CD4-positive, alpha-beta T cell treated with Interleukin-10 for 1 hour (primary cell): ENCODE data around the gene NSDHL.
"Not testable (repeated sequence)": the region's sequence is repeated elsewhere in the genome, so short reads cannot be mapped to it uniquely, and the experiment has no call there.

Experiments
- DNase-seq: peaks from one replicate; pipeline ENCODE4 v3.0.0-alpha.2; 2020

Gene NSDHL

GRCh38 chrX:152895724-152896420, 65.0 kb downstream of the NSDHL start:
- no peak for DNase-seq

GRCh38 chrX:152896450-152896849, 65.6 kb downstream of the NSDHL start:
- no peak for DNase-seq

GRCh38 chrX:152897222-152898131, 66.6 kb downstream of the NSDHL start, which contains the start of gene ZNF185:
ZNF185 (plus strand) TSS chrX:152898067; CDS start chrX:152914490, 16,423 bp downstream.
- DNase-seq: no peak

- DNase-seq: no peak
These were observed 67.6 kb downstream of the NSDHL start for GRCh38 chrX:152898442-152898841.

- no peak for DNase-seq
These were observed 68.4 kb downstream of the NSDHL start for GRCh38 chrX:152899111-152899873.

GRCh38 chrX:152899874-152900719, 69.2 kb downstream of the NSDHL start:
- DNase-seq: no peak

- DNase-seq: no peak
These were observed 70.1 kb downstream of the NSDHL start for GRCh38 chrX:152900937-152901445.

GRCh38 chrX:152901816-152902501, 71.1 kb downstream of the NSDHL start:
- DNase-seq: no peak

GRCh38 chrX:152902502-152902820, 71.6 kb downstream of the NSDHL start:
- no peak for DNase-seq

- DNase-seq: no peak
These were observed 72.7 kb downstream of the NSDHL start for GRCh38 chrX:152903589-152903988.

GRCh38 chrX:152904151-152905080, 73.6 kb downstream of the NSDHL start:
- DNase-seq: peak; percentile 30

GRCh38 chrX:152905081-152905420, 74.2 kb downstream of the NSDHL start:
- no peak for DNase-seq

- DNase-seq: no peak
These were observed 76.3 kb downstream of the NSDHL start for GRCh38 chrX:152907084-152907651.

GRCh38 chrX:152908486-152908885, 77.6 kb downstream of the NSDHL start:
- DNase-seq: no peak

- DNase-seq: not testable (repeated sequence)
These were observed 79.2 kb downstream of the NSDHL start for GRCh38 chrX:152910018-152910417.

GRCh38 chrX:152912106-152912505, 81.2 kb downstream of the NSDHL start:
- DNase-seq: no peak

GRCh38 chrX:152912641-152913040, 81.8 kb downstream of the NSDHL start:
- DNase-seq: no peak

- no peak for DNase-seq
These were observed 82.5 kb downstream of the NSDHL start for GRCh38 chrX:152913346-152913745.

- no peak for DNase-seq
These were observed 83.0 kb downstream of the NSDHL start for GRCh38 chrX:152913910-152914309.
